Loucy (cell line): ENCODE data around the gene PPP1R13B.

ENCODE experiments used
- EZH2phosphoT487 ChIP-seq: fragments of 200-600 bp; IDR thresholded peaks from 2 replicates; pipeline ENCODE4 v1.6.1; 2018; ENCODE audit warnings: antibody characterized with exemption, mild to moderate bottlenecking, moderate library complexity, borderline replicate concordance
- TF ChIP-seq, protein P1 (sequence below): fragments of 200-600 bp; sonication (generic); conservative IDR thresholded peaks from 2 replicates; pipeline ENCODE4 v1.5.1; 2014; ENCODE audit warnings: mild to moderate bottlenecking, antibody characterized with exemption, low read length

DNA sequence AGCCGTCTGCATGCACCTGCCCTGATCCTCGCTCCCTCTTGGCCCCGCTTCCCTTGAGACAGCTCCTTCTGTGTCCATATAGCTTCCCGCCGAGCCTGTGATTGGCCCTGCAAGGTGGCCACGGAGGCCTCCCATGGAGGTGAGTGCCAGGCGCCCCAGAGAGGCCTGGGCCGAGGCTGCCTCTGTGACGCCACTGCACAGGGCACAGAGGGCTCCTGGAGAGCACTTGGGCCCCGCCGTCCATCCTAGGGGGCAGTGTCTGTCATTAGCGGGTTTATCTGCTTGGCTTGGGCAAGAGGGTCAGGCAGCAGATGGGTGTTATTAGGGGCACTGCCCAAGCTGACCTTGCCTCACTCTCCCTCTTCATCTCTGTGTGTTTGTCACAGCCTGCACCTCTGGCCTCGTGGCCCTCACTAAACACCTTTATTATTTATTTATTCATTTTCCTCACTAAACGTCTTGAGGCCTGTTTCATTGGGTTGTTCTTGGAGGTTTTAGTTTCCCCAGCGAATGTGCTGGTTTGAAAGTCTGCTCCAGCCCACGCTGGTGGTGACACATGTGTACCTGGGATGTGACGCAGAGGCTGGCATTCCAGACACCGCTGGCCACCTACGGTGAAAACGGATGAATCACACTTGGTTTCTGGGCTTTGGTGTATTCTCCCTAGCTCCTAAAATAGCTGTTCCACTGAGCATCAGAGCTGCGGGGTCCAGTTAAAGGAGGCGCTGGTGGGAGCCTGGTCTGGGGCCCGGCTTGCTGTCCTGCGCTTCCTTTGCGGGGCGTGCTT is 125.8 kb downstream of the PPP1R13B start:
- TF ChIP-seq, protein P1, sequence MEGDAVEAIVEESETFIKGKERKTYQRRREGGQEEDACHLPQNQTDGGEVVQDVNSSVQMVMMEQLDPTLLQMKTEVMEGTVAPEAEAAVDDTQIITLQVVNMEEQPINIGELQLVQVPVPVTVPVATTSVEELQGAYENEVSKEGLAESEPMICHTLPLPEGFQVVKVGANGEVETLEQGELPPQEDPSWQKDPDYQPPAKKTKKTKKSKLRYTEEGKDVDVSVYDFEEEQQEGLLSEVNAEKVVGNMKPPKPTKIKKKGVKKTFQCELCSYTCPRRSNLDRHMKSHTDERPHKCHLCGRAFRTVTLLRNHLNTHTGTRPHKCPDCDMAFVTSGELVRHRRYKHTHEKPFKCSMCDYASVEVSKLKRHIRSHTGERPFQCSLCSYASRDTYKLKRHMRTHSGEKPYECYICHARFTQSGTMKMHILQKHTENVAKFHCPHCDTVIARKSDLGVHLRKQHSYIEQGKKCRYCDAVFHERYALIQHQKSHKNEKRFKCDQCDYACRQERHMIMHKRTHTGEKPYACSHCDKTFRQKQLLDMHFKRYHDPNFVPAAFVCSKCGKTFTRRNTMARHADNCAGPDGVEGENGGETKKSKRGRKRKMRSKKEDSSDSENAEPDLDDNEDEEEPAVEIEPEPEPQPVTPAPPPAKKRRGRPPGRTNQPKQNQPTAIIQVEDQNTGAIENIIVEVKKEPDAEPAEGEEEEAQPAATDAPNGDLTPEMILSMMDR, result no peak
- TF ChIP-seq EZH2phosphoT487, result no peak
